ENCODE results near the gene KIF1A. TPM values are rescaled to one million over a fixed set of nuclear protein-coding genes. Genes with fewer than 3 reads are reported as not detected.
"Not testable (repeated sequence)": the region's sequence is repeated elsewhere in the genome, so short reads cannot be mapped to it uniquely, and the experiment has no call there.

The KIF1A gene
- total RNA-seq, 2 experiments from 2014 or later, result 3.3 to 3.8 TPM

DNA sequence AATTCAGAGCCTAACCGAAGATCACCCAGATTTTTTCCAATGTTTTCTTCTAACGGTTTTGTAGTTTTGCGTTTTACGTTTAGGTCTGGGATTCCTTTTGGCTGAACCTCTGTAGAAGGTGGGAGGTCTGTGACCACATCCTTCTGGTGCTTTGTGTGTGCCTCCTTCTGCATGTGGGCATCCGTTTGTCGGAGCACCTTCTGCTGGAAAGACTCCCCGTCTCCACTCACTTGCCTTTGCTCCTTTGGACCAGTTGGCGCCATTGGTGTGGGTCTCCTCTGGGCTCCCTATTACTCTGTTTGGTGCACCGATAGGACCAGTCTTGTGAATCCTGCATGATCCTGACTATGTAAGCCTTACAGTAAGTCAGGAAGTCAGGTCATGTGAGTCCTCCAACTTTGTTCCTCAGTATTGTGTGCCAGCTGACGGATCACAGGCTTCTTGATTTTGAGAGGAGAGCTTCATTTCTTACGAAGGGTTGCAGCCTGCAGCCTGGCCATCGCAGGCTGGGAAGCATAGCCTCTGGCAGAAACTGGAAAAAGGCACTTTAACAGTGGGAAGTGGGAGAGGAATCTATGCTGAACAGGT lies 114.7 kb downstream of the KIF1A start:
- Mint-ChIP-seq H3K9me3 (no peaks in the 10 kb centered on the region), H3K4me3 (peak overlapping the region; percentile 9), H3K27ac (no peak overlapping the region), H3K4me1 (ENCODE audit: low read depth) (peaks cover 13% of the 10 kb centered on the region), H3K36me3 (no peaks in the 10 kb centered on the region), H3K27me3 (peaks cover 17% of the 10 kb centered on the region)
- intact Hi-C loops (cut with micrococcal nuclease), result loop anchor here (10.0 kb wide), 1 partner anchor 190 kb away; no protein-coding TSS in a partner anchor
- CTCF ChIA-PET, result no interaction called here
- POLR2A ChIA-PET, result interaction anchor here (1.1 kb wide), 1 partner anchor 144 kb away, joined by 3 read pairs; no protein-coding TSS in a partner anchor
- peak; percentile 22 for DNase-seq

DNA sequence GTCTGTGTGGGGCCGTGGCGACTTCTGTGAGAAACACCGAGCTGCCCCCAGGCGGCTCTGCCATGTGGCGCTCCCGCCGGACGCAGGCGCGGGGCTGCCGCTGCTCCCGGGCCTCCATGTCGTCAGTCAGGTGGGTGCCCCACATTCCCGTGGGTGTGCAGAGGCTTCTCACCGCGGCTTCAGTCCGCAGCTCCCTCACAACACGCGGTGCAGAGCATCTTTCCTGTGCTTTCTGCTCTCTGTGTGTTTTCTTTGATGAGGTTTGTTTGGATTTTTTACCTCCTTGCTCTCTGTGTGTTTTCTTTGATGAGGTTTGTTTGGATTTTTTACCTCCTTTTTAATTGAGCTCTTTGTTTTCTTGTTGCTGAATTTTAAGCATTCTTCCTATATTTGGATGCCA lies 115.4 kb downstream of the KIF1A start:
- ChIA-PET CTCF (interaction anchor here (0.7 kb wide), 1 partner anchor 148 kb away, joined by 3 read pairs; no protein-coding TSS in a partner anchor), POLR2A (interaction anchor here (0.9 to 1.1 kb wide), 2 partner anchors 117 to 144 kb away, joined by 3 read pairs; no protein-coding TSS in a partner anchor)
- Mint-ChIP-seq H3K36me3 (no peaks in the 10 kb centered on the region), H3K27ac (no peak overlapping the region), H3K9me3 (no peaks in the 10 kb centered on the region), H3K4me1 (ENCODE audit: low read depth) (peaks cover 13% of the 10 kb centered on the region), H3K4me3 (peak overlapping the region; percentile 9), H3K27me3 (peaks cover 17% of the 10 kb centered on the region)
- DNase-seq, result peak; percentile 53
- intact Hi-C loops (cut with micrococcal nuclease), result loop anchor here (10.0 kb wide), 1 partner anchor 190 kb away; no protein-coding TSS in a partner anchor

DNA sequence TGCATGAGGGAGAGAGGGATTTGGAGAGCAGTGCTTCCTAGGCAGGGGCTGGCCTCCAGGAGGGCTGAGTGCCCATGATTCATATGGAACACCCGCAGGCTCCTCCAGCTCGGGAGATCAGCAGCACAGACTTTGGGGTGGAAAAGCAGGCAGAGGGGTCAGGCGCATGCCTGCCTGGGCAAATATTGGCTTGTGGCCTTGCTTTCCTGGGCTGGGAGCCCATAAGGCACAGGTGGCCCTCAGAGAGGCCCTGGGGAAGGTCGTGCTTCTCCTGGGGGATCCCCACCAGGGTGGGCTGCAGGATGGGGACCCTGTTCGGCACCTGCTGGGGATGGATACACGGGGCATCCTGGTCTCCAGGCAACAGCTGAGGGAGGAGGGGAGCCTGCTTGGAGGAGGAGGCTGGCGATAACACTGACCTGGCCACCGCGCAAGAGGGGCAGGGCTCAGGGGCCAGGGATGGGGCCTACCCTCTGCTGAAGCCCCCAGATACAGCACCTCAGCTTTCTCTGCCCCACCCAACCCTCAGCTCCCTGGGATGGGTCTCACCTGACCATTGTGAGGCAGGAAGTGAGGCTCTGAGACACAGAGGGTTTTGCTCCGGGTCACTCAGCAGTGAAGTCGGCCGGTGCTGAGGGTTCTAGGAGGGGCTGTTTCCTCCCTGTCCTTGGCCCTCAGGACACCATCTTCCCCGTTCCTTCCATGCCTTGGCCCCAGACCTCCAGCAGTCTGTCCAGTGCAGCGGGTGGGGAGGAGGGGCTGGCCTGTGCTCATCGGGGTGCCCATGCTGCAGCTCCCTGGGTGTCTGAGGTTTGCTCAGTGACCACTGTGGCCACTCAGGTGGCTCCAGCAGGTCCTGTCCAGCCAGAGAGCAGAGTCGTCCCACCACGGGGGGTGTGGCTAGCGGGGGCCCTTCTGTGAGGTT lies 116.3 kb downstream of the KIF1A start:
- Mint-ChIP-seq H3K36me3 (no peaks in the 10 kb centered on the region), H3K9me3 (no peaks in the 10 kb centered on the region), H3K27me3 (peaks cover 18% of the 10 kb centered on the region), H3K4me3 (no peak overlapping the region), H3K4me1 (ENCODE audit: low read depth) (peaks cover 13% of the 10 kb centered on the region), H3K27ac (no peak overlapping the region)
- POLR2A ChIA-PET, result interaction anchor here (0.9 kb wide), 1 partner anchor 116 kb away, joined by 3 read pairs; no protein-coding TSS in a partner anchor
- intact Hi-C loops (cut with micrococcal nuclease), result loop anchor here (10.0 kb wide), 1 partner anchor 189 kb away; no protein-coding TSS in a partner anchor
- DNase-seq, result no peak
- CTCF ChIA-PET, result interaction anchor here (0.9 kb wide), 1 partner anchor 190 kb away, joined by 3 read pairs; no protein-coding TSS in a partner anchor

DNA sequence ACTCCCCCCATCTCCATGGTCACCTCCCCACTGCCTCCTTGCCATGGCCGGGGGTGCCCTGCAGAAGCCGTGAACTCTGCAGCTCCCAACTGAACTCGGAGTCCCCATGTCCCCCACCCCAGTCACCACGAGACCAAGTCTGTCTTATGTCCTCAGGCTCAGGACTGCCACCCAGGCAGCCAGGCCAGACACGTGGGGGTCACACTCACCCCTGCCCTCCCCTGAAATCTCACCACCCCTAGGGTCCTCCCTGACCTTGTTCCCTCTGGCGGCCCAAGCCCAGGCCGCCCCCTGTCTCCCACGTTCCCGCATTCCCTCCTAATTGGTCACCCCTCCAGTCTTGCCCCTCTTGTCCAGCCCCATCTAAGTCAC lies 117.4 kb downstream of the KIF1A start:
- Mint-ChIP-seq H3K36me3 (no peaks in the 10 kb centered on the region), H3K27me3 (peaks cover 18% of the 10 kb centered on the region), H3K9me3 (no peaks in the 10 kb centered on the region), H3K27ac (no peak overlapping the region), H3K4me1 (ENCODE audit: low read depth) (peaks cover 13% of the 10 kb centered on the region), H3K4me3 (no peak overlapping the region)
- intact Hi-C loops (cut with micrococcal nuclease), result loop anchor here (10.0 kb wide), 1 partner anchor 188 kb away; no protein-coding TSS in a partner anchor
- ChIA-PET CTCF (no interaction called here), POLR2A (no interaction called here)
- DNase-seq, result no peak

DNA sequence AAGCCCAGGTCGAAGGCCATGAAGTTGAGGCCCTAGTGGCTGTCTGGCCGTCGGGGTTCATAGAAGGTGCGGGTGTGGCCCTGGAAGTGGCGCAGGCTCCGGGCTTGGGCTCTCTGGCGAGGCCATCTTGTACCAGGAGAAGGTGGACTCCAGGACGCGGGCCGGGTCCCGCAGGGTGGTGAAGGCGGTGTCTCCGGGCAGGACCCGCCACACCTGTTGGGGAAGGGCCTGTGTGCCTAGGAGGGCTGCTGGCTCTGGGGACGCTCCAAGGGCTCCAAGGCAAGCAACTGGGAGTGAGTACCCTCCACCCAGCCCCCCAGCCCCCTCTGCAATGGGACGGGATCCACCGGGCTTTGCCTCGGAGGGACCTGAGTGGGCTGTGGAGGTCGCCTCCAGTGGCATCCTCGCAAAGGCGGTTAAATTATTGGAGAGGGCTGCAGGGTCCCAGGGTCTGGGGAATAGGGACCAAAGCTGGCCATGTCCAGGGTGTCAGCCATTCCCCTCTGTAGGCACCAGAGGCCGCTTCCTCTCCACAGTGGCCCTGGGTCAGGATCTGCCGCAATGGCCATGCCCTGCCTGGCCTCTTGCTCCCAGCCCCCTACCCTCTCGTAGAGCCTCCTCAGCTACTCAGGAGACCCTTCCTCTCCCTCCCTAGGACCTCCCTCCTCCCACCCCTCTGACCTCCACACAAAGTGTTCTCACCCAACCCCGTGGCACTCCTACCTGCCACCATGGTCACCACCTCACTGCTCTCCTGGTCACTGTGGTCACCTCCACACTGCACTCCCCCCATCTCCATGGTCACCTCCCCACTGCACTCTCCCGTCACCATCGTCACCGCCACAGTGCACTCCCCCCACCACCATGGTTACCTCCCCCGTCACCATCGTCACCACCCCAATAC lies 118.0 kb downstream of the KIF1A start:
- H3K4me1 Mint-ChIP-seq (ENCODE audit: low read depth), result peaks cover 13% of the 10 kb centered on the region
- no peak for DNase-seq
- H3K27me3 Mint-ChIP-seq, result peaks cover 18% of the 10 kb centered on the region
- CTCF ChIA-PET, result no interaction called here
- no peaks in the 10 kb centered on the region for H3K9me3 Mint-ChIP-seq
- no peaks in the 10 kb centered on the region for H3K36me3 Mint-ChIP-seq
- POLR2A ChIA-PET, result no interaction called here
- no peak overlapping the region for H3K27ac Mint-ChIP-seq
- no peak overlapping the region for H3K4me3 Mint-ChIP-seq
- intact Hi-C loops (cut with micrococcal nuclease), result loop anchor here (10.0 kb wide), 1 partner anchor 187 kb away; no protein-coding TSS in a partner anchor

DNA sequence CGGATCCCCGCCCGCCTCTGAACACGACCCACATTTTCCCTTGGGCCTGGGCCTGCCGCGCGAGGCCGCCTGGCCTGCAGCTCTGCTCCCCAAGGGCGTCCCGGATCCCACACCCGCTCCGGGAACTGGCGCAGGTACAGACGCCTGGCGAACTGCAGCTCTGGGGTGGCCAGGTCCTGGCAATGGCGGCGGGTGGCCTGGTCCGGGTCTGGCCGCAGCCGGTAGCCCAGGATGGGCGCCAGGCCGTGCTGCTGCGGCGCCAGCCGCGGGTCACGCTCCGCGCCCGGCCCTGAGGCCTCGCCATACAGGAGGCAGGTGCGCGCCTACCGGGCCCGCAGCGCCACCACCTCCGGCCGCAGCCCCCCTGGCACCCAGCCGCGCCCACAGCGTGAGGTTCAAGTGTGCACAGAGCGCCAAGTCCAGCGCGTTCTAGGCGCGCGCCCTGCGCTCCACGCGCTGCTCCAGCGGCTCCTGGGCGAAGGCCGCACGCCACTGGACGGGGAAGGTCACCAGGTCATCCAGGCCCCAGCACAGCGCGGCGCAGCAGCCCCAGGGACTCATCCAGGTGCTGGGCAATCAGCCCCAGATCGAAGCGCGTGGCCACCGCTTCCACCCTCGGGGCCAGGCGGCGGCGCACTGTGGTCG lies 118.8 kb downstream of the KIF1A start:
- Mint-ChIP-seq H3K36me3 (no peaks in the 10 kb centered on the region), H3K9me3 (no peaks in the 10 kb centered on the region)

DNA sequence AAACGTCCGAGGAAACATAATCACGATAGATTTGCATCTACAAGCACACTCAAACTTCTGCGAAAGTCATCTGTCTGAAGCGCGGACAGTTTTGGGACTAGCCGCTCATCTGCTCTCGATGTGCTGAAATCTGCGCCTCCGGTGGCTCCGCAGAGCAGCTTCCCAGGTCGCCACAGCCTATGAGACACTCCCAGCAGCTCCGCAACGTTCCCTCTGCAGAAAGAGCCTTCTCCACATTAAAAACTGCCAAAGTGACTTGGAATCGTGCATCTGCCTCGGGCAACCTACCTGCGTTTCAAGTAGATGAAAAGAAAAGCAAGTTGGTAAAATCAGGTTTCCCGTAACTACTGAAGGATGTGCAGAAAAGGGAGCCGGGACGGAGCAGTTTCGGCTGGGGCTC lies 119.4 kb downstream of the KIF1A start:
- H3K36me3 Mint-ChIP-seq, H3K4me3 Mint-ChIP-seq, DNase-seq, CTCF ChIA-PET, POLR2A ChIA-PET, H3K27ac Mint-ChIP-seq, H3K9me3 Mint-ChIP-seq: not testable (repeated sequence)
- intact Hi-C loops (cut with micrococcal nuclease), result loop anchor here (10.0 kb wide), 1 partner anchor 186 kb away; no protein-coding TSS in a partner anchor
- H3K4me1 Mint-ChIP-seq (ENCODE audit: low read depth), result peaks cover 13% of the 10 kb centered on the region
- H3K27me3 Mint-ChIP-seq, result peaks cover 16% of the 10 kb centered on the region

More for the DNA sequence above, 118.8 kb downstream of the KIF1A start:
- H3K27me3 Mint-ChIP-seq, result peaks cover 18% of the 10 kb centered on the region
- ChIA-PET CTCF (no interaction called here), POLR2A (no interaction called here)
- no peak for DNase-seq
- peaks cover 13% of the 10 kb centered on the region for H3K4me1 Mint-ChIP-seq (ENCODE audit: low read depth)
- intact Hi-C loops (cut with micrococcal nuclease), result loop anchor here (10.0 kb wide), 1 partner anchor 186 kb away; no protein-coding TSS in a partner anchor
- no peak overlapping the region for H3K4me3 Mint-ChIP-seq
- no peak overlapping the region for H3K27ac Mint-ChIP-seq

DNA sequence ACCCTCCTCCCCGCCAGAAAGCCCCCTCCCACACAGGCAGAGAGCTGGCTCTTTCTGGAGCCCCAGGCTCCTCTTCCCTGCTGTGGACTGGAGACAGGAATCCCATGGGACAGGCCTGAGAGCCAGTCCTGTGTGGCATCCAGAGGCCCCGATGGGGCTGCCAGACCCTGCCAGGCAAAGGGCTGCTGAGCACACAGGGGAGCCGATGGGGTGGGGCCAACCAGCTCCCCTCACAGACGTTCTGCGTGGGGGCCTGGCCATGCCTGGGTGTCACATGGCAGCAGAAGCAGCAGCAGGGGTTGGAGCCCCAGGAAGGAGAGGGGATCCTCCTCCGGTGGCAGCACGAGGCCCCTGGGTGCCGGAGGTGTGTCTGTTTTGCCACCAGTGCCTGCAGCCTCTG lies 120.2 kb downstream of the KIF1A start:
- H3K9me3 Mint-ChIP-seq; H3K36me3 Mint-ChIP-seq; POLR2A ChIA-PET; H3K27me3 Mint-ChIP-seq; H3K27ac Mint-ChIP-seq; H3K4me1 Mint-ChIP-seq (ENCODE audit: low read depth); H3K4me3 Mint-ChIP-seq; DNase-seq: not testable (repeated sequence)
- intact Hi-C loops (cut with micrococcal nuclease), result loop anchor here (10.0 kb wide), 1 partner anchor 185 kb away; no protein-coding TSS in a partner anchor
- CTCF ChIA-PET, result interaction anchor here (0.6 to 0.8 kb wide), 2 partner anchors 106 to 186 kb away, joined by 3 read pairs; no protein-coding TSS in a partner anchor

DNA sequence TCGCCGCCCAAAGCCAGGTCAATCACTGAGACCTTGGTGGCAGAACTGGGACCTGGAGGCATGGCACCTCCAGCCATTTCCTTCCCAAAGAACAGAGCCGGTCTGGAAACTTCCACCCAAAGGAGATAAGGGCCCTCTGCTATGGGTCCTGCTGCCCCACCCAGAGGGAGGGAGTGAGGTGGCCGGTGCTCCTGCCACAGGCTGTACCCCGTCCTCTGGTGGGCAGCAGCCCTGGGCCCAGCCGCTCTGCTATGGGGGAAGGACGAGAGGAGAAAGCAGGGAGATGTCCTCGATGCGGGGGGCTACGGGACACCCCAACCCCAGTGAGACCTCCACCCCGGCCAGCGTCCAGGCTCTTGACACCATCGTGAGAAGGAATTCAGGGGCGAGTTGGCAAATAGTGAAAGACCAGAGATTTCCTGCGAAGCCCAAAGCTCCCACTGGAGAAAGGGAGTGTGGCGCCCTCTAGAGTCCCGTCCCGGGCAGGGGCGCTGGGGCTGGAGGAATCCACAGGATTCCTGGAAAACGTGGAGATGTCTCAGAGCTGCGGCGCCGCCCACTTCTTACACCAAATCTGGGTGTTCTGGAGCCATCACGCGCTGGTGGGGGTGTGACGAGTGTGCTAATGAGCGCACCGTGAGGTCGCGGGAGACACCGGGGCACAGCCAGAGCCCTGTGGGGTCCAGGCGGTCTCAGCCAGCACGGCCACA lies 121.0 kb downstream of the KIF1A start:
- intact Hi-C loops (cut with micrococcal nuclease); H3K9me3 Mint-ChIP-seq; H3K27ac Mint-ChIP-seq; H3K27me3 Mint-ChIP-seq; H3K4me1 Mint-ChIP-seq (ENCODE audit: low read depth); CTCF ChIA-PET; H3K4me3 Mint-ChIP-seq; DNase-seq; H3K36me3 Mint-ChIP-seq; POLR2A ChIA-PET: not testable (repeated sequence)

DNA sequence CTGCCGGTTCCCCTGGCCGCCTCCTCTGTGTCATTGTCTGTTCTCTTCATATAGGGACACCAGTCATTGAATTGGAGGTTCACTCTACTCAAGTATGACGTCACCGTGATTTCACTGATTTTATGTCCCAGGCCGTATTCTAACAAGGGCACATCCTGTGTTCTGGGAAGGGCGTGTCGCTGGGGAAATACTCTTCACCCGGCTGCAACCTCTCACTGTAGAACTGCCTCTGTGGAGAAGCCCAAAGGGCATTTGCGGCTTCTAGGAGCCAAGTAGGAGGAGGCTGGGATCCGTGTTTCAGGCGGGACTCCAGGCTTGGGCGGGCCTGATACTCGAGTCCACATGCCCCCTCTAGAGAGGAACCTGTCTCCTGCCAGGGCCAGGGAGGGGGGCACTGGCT lies 123.5 kb downstream of the KIF1A start:
- intact Hi-C loops (cut with micrococcal nuclease); H3K4me1 Mint-ChIP-seq (ENCODE audit: low read depth); DNase-seq; H3K27me3 Mint-ChIP-seq; H3K9me3 Mint-ChIP-seq; CTCF ChIA-PET; POLR2A ChIA-PET; H3K27ac Mint-ChIP-seq; H3K4me3 Mint-ChIP-seq; H3K36me3 Mint-ChIP-seq: not testable (repeated sequence)

DNA sequence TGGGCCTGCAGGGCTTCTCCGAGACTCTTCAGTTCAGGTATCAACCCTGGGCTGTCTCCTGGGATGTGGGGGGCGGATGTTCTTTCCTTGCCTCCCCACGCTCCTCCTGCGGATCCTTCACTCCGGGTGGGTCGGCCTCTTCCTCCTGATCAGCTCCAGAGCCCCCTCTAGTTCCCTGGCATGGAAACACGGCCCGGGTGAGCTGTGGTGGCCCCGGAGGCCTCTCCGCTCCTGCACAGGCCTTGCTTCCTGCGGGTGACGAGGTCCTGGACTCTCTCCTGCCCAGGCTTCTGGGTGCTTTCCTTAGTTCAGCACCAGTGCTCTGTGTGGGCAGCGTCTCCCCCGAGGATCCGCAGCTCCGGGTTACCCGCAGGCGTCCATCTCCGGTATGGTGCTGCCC lies 124.4 kb downstream of the KIF1A start:
- H3K36me3 Mint-ChIP-seq; CTCF ChIA-PET; POLR2A ChIA-PET; H3K4me3 Mint-ChIP-seq; H3K9me3 Mint-ChIP-seq; H3K27ac Mint-ChIP-seq; intact Hi-C loops (cut with micrococcal nuclease); H3K4me1 Mint-ChIP-seq (ENCODE audit: low read depth); H3K27me3 Mint-ChIP-seq; DNase-seq: not testable (repeated sequence)
